Left forelimb (tissue), 1 donor: Measurements from ENCODE around the gene TKTL1.
"Not testable (repeated sequence)": the region's sequence is repeated elsewhere in the genome, so short reads cannot be mapped to it uniquely, and the experiment has no call there.

ENCODE experiments used
- DNase-seq: peaks from one replicate; pipeline ENCODE4 v3.0.0-alpha.2; 2018; ENCODE audit warnings: low spot score

The TKTL1 gene

DNA sequence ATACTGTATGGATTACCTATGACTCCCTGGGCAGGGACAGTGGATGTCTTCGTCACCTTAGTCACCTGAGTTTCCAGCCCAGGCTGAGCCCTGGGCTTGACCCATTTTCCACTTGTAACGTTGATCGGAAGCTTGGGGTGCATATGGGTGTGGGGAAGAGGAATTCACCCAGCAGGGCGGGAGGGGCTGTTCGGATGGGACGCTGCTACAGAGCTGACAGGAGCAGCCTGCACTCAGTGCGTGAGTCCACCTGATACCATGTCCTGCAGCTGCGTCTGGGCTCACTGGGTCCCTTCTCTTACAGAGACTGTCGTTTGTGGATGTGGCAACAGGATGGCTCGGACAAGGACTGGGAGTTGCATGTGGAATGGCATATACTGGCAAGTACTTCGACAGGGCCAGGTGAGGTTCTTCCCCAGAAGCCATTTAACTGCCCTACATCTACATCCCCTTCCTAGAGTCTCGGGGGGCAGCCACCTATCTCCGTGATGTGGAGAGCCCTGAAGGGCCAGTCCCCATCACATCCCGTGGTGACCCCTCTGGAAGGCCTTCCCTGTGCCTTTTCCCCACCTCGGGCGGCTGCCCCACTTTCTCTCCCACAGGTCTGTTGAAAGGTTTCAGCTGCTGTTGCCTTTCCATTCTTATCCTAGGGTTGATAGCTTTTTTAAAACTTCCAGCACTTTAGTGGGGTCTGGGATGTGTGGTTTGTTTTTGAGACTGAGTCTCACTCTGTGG, 13.6 kb downstream of the TKTL1 start:
- no peak for DNase-seq

GRCh38 chrX:154310616-154311536, 15.3 kb downstream of the TKTL1 start:
- DNase-seq = no peak

DNA sequence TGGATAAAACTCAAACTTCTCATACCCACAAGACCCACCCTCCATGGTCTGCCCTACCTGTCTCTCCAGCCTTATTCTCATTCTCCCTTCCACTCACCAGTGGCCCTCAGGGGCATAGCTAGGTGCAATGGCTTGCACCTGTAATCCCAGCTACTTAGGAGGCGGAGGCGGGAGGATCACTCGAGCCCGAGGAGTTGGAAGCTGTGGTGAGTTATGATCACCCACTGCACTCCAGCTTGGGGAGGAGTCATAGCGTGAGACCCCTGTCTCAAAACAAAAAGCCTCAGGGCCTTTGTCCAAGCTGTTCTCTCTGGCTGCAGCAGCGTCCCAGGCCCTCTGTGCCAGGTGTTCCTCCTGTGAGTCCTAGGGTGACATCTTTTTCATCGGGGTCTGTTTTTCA, 16.5 kb downstream of the TKTL1 start:
- DNase-seq = no peak

- DNase-seq = no peak
These were observed 17.6 kb downstream of the TKTL1 start for GRCh38 chrX:154313147-154313546.

DNA sequence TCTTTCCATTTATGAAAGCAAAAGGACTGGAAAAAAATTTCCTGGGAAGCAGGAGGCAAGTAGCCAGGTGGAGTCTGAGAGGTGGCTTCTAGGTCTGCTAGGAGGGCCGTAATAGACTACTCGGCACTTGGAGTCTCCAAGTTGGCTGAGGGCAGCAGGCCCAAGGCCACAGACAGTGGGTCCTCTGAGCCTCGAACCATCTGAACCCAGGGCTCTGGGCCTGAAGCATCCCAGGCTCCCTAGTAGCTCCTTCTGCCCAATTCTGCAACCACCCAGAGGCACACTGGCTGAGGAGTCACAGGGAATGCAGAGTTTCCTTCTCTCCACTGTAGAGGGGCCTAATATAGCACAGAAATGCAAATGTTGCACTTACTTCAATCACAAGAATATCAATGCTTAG, 19.8 kb downstream of the TKTL1 start:
- no peak for DNase-seq

DNA sequence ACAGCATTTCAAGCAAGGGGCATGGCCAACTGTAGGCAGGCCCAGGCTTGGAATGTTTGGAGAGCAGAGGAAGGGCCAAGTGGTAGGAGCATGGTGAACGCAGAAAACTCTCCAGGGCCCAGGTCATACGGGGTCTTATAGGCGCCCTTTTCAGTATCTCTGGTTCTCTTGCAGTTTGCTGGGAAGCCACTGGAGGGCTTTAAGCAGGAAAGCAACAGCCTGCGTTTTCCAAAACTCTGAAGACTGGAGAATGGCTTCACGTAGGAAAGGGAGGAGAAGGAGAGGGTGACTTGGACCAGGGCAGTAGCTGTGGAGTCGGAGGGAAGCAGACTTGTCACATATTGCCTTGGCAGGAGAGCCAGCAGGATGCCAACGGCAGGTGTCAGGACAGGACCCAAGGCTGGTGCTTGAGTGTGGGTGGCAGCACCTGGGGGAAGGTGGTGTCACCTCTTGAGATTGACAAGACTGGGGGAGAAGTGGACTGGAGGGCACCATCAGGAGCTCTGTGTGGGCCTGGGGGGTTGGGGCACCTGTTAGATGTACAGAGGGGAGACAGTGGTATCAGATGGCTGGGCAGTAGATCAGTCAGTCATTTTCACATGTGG, 21.9 kb downstream of the TKTL1 start:
- DNase-seq = no peak

DNA sequence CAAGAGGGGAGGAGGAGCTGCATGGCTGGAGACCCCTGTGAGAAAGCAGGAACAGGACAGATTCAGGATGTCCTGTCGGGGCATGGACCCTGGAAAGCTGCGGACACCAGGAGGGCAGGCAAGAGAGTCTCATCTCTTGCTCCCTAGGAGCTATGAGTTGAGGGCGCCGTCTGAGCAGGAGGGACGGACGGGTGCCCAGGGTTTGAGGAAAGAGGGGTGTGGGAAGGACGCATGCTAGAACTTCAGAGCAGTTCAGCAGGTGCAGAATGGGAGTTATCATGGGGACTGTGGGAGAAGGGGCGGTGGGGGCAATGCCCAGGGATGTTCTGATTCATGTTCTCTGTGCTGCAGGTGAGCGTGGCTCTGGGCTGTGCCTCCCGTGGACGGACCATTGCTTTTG, 24.8 kb downstream of the TKTL1 start:
- no peak for DNase-seq

- DNase-seq = no peak
These were observed 25.6 kb downstream of the TKTL1 start for GRCh38 chrX:154321152-154321551.

- no peak for DNase-seq
These were observed 26.0 kb downstream of the TKTL1 start for GRCh38 chrX:154321594-154321993.

DNA sequence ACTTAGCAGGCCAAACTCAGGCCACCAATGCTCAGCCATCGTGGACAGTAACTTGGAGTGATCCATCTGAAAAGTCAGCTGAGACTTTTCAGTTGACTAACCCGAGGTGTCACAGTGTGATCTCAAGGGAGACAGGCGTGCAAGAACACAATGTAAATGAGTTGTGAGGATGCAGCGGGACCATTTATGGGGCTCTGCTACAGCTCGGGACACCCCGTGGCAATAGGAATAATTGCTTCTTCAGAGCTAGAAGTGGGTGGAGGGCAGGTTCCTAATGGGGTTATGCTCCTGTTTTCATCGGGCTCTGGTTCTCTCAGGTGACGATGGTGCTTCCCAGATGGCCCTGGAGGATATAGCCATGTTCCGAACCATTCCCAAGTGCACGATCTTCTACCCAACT, 27.3 kb downstream of the TKTL1 start:
- no peak for DNase-seq

DNA sequence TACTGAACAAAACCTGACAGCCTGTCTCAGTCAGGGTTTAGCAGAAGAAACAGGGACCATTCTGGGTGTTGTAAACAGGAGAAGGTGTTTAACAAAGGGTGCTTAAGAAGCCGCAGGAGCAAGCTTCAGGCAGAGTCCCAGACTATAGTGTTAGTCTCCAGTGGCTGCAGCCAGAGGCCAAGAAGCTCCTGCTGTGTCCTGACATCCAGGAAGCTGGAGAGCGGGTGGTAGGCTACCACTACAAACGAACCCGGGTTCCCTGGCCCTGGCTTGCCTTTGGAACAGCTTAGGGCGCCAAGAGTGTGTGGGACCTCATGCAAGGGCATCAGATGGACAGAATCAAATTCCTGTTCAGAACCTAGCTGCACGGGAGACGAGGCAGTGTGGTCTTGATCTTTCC, 27.9 kb downstream of the TKTL1 start:
- DNase-seq = no peak

- DNase-seq = no peak
These were observed 29.9 kb downstream of the TKTL1 start for GRCh38 chrX:154325541-154325940.

- no peak for DNase-seq
These were observed 31.6 kb downstream of the TKTL1 start for GRCh38 chrX:154327038-154327820.

DNA sequence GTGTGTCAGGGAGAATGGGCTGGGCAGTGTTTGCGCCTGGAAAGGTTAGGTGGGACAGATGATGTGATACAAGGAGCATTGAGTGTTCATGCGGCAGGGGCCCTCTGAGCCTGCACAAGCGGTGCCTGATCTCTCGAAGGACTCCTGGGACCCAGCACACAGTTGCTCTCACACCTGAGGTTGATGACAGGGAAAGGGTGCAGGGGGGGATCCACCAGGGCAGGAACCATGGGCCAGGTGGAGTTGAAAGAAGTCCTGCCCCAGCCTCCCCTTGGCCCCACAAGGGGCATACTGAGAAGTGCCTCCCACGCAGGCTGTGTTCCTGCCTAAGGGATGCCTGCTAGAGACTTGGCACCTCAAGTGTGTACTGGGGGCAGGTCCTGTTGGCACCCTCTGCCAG, 33.1 kb downstream of the TKTL1 start:
- DNase-seq = no peak

- no peak for DNase-seq
These were observed 33.7 kb downstream of the TKTL1 start for GRCh38 chrX:154329294-154329693.

GRCh38 chrX:154332561-154332960, 37.0 kb downstream of the TKTL1 start:
- no peak for DNase-seq

DNA sequence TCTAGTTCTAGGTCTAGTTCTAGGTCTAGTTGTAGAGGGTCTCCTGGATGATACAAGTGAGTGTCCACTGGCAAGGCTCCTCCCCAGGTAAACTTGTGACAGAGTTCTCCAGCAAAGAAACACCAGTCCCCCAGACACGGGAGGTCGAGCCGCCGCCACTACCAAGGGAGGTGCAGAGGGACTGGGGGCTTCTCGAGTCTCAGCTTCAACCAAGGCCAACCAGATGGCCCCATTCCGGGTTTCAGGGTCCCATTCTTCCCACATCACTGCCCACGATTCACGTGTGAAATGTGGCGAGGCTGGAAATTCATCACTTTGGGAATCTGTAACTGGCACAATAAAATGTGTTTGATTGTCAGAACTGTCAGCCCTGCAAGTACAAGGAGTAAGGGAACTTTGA, 37.5 kb downstream of the TKTL1 start:
- DNase-seq = no peak

- DNase-seq = no peak
These were observed 38.3 kb downstream of the TKTL1 start for GRCh38 chrX:154333837-154334271.

DNA sequence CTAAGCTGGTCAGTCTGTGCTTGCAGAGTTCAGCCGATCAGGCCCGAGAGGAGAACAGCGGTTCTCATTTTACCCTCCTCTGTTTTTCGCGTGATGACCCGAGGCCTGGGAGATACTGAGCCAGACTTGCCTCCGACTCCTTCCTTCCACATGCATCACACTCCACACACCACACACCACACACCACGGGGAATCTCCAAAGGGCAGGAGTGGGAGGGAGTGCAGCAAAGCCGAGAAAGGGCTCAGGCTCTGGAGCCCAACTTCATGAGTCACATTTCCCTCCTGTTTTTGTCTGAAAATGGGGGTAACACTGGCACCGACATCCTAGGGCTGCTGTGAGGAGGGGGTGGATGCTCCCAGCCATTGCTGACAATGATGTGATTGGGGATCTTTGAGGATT, 38.9 kb downstream of the TKTL1 start:
- no peak for DNase-seq

DNA sequence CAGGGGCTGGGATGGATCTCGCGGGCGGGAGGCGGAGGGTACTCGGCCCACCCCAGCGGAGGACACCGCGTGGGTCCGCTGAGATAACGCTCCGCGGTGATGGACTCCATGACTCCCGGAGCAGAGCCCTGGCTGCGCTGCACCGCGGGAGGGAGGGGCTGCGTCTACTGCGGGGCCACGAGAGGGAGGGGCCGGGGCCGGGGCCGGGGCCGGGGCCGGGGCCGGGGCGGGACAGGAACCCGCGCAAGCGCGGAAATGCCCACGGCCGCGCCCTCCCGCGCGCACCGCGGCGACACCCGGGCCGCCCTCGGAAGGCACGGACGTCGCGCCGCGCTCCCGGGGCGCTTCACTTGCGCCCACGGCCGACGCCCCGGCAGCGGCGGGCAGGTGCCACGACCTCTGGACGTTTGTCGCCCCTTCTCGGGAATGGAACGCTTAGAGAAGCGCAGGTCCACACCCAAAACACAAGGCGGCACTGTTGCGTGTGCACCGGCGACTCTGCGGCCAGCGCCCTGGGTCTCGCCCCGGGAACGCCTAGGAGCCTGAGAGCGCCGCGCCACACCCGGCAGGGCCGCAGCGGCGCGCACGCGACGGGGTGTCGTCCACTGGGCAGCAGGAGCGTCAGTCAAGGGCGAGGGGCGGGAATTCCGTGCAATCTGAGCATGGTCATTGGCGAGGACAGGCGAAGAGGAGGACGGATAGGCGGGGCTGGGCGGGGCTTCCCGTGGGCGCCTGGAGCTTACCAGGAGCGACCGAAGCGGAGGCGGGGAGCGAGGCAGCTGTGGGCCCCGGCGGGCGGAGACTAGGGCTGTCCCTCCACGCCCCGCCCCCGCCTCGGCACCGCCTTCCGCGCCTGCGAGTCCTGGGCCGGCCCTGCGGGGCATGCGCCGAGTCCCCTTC, 46.1 kb downstream of the TKTL1 start:
- not testable (repeated sequence) for DNase-seq

DNA sequence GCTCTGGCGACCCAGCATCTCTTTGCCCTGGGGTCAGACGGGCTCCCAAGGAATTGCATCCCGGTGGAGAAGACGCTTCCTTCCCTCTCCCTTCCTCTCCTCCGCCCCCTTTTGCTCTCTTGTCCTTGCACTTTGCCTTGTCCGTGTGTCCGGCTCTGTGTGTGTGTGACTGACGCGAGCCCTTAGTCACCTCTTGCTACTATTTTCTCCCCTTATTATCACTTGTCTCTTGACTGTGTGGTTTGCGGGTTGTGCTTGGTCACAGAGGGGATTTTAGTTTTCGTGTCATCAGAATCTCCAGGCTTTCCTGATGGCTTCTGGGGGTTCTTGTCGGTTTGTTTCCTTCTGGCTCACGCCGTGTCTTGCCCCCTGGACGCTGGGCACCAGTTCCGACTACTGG, 47.5 kb downstream of the TKTL1 start:
- DNase-seq = not testable (repeated sequence)
